ENCODE results near the gene KLRB1.

DNA sequence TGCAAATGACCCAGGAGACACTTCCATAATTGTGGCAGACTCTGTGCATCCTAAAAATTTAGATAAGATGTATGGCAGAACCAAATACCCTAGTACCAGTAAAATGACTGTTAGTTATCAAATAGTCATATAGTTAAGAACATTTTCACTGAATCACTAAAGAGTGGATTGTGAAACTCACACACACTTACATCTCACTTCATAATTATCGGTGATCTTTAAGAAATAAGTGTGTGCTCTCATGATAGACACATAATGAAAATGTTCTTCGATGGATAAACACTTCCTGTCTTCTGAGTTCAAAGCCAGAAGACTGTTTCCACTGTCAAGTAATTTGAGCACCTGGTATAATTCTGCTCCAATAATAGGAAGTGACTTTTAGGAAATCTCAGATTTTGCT is 19.1 kb upstream of the KLRB1 start:
- TF ChIP-seq EZH2 (IDR thresholded peaks at IDR 0.05; ENCODE audit: insufficient read depth, poor library complexity, severe bottlenecking) (no peak), EZH2phosphoT487 (IDR thresholded peaks at IDR 0.05; ENCODE audit: insufficient read depth, low read depth) (no peak)
